NCI-H345 (cell line): ENCODE measurements around the gene DAAM1.
A peak's percentile ranks its signal among the peaks of the same experiment; 100 is the strongest.

ENCODE experiments used
- DNase-seq: peaks from one replicate; lab custom pipeline; 2025; lab: John Stamatoyannopoulos, UW

DAAM1 gene

DNA sequence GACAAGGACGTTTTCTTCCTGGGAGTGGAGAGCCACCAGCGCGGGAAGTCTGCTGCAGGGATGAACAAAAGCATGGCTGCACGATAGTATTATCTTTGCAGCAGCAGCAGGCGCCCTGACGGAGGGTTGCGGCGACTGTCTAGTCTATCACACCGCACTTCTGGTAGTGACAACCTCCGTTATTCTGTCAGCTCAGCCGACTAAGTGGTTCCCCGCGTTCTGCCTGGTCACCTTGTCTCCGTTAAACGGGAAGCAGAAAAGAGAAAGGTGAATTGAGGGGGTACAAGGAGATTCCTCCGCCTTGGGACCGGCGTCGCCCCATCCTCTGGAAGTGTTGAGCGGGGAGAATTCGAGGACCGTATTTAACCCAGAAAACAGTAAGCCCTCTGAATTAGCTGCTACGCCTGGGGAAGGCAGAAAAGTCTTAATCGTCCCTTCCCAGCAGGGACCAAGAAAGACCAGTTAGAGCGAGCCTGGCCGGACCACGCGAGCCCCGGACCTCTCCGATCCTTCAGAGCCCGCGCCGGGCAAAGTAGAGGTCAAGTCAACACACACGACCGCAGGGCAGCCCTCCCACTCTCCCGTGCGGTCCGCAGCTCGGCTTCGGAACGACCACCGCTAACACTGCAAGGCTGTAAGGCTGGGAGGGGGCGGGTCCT lies 536 bp upstream of the DAAM1 start:
- DNase-seq, result peak; percentile 71

GRCh38 chr14:59189091-59189785 lies 771 bp downstream of the DAAM1 start:
- peak; percentile 39 for DNase-seq

DNA sequence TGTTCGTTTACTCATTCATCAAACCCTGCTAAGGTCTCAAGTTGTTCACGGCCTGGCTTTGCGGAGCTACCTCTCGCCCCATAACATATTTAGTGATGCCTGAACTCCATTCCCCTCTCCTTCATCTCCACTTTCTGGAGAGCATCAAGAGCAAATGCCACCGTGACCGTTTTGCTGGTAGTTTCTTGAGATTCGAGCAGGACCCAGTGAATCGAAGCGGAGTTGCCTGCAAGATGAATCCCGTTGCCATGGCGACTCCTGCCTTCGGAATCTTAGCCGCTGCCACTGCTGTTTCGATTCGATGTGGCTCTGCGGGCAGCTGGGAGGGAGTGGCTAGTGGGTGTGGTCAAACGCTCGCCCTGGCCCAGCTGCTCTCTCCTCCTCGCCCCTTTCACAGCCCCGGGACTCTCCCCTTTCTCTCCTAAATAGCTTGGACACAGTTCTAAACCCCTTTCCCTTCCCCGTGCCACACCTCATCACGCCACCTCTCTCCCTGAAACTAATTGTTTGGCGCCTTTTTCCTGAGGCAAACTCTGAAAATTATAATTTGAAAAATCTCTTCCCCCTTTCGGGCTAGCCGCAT lies 1.4 kb downstream of the DAAM1 start:
- DNase-seq, result peak; percentile 92

GRCh38 chr14:59190372-59190771 lies 1.9 kb downstream of the DAAM1 start:
- no peak for DNase-seq

DNA sequence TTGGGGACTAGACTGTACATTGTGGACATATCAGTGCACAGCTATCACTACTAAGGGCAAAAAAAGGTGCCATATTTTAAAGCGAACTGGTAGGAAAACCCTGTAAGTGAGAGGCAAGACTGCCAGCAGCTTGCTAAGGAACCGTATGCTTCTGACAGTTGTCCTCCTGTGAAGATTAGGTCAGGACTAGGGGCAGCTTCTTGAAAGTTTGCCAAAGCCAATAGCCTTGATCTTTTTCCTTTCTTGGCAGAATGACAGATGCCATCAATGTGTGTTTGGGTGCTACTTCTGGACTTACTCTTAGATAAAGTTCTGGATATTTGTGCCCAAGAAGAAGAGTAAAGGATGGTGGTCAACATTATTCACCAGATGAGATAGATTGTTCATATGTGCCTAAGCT lies 7.4 kb downstream of the DAAM1 start:
- DNase-seq, result no peak

DNA sequence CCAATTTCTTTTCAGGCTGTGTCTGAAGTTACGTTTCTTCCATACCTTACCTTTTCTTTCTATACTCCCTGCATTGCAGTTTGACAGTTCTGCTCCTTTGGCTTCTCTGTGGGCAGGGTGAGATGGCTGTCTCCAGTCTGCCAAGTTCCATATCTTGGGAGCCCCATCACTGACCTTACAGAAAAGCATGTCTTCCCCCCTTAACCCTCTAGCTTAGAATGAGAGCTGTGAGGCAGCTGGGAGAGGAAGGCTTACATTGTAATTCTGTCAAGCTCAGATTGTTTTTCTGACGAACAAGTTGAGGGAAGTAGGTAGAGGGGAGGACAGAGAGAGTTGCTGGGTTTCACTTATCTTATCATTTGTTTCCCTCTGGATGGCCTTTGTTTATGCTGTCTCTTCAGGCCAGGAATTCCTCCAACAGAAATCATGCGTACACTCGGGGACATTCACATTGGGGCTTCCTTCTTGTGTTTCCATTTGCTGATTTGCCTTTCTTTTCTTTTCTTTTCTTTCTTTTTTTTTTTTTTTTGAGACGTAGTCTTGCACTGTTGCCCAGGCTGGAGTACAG lies 9.3 kb downstream of the DAAM1 start:
- no peak for DNase-seq

- DNase-seq, result no peak
Measured at GRCh38 chr14:59199205-59199604, 10.7 kb downstream of the DAAM1 start.

- DNase-seq, result no peak
Measured at GRCh38 chr14:59199614-59200013, 11.1 kb downstream of the DAAM1 start.

- no peak for DNase-seq
Measured at GRCh38 chr14:59200195-59200594, 11.7 kb downstream of the DAAM1 start.

DNA sequence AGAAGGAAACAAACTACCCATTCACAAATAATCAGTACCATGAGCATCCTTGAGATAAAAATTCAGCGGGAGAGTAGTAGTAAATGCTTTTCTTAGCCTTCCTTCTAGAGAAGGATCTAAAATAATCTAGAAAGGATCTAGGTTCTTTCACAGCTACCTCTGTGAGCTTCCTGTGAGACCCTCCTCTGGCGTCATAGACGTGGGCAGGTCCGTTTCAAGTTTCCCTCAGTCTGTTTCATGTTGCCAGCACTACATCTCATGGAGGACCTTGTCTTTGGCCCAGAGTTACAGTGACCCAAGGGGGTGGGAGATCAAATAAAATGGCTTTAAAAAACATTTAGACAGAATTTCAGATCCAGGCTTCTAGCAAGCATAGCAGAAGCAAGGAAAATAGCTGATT lies 13.6 kb downstream of the DAAM1 start:
- no peak for DNase-seq

- DNase-seq, result no peak
Measured at GRCh38 chr14:59204305-59204704, 15.8 kb downstream of the DAAM1 start.

GRCh38 chr14:59206892-59207291 lies 18.4 kb downstream of the DAAM1 start:
- DNase-seq, result no peak

GRCh38 chr14:59207506-59207933 lies 19.1 kb downstream of the DAAM1 start:
- no peak for DNase-seq

DNA sequence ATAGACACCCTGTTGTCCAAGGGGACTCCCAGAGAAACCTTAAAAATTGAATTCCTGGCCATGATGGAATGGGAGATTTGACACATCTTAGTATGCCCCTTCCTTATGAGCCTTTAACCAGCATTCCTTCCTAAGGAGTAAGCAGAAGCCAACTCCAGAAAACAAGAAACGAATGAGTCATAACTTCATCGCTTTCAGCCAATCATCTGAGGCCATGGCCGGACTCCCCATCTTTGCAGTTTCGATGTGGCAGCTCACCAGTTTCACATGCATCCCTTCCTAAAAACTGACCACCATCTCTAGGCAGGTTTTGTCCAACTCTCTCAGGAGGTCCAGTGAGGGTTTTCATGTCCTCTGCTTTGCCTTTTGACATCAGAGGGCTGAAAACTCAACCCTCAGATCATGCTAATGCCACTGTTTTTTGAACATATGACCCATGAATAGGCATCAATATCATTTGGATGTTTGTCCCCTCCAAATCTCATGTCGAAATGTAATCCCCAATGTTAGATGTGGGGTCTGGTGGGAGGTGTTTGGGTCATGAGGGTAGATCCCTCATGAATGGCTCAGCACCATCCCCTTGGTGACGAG lies 19.9 kb downstream of the DAAM1 start:
- DNase-seq, result no peak

DNA sequence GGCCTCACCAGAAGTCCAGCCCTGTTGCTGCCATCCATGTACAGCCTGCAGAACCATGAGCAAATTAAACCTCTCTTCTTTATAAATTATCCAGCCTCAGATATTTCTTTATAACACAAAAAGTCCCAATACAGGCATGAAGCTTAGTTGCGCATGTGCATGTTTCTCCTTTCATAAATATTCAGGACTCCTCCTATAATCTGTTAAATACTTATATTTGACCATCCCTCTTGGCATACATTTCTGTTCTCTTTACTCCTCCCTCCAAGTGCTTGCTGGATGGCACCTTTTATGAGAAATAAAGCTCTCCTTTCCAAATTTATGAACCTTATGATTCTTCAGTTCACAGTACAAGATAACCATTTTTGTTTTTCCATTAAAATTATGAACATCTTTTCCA lies 20.5 kb downstream of the DAAM1 start:
- DNase-seq, result no peak

GRCh38 chr14:59210621-59211020 lies 22.2 kb downstream of the DAAM1 start:
- DNase-seq, result no peak

GRCh38 chr14:59213368-59214315 lies 25.2 kb downstream of the DAAM1 start:
- peak; percentile 55 for DNase-seq

DNA sequence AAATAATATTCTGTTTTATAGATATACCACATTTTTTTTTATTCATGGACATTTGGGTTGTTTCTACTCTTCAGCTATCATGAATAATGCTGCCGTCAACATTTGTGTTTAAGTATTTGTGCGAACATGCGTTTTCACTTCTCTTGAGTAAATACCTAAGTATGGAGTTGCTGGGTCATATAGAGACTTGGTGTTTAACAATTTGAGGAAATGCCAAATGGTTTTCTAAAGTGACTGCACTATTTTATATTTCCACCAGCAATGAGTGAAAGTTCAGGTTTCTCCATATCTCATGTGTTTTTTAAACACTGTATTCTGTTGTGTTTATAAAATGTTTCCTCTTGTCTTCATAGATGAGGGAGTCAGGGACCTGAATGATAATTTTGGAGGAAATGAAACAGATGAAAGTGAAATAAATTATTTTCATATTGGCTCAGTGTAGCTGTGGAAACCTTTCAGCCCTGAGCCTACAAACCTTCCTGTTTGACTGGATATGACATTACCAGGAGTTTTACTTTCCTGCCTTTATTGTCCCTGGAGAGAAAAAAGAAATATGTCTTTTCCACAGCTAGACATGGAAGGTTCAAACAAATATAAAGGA lies 26.3 kb downstream of the DAAM1 start:
- DNase-seq, result no peak

GRCh38 chr14:59215322-59215721 lies 26.9 kb downstream of the DAAM1 start:
- no peak for DNase-seq

GRCh38 chr14:59215757-59216156 lies 27.3 kb downstream of the DAAM1 start:
- no peak for DNase-seq

DNA sequence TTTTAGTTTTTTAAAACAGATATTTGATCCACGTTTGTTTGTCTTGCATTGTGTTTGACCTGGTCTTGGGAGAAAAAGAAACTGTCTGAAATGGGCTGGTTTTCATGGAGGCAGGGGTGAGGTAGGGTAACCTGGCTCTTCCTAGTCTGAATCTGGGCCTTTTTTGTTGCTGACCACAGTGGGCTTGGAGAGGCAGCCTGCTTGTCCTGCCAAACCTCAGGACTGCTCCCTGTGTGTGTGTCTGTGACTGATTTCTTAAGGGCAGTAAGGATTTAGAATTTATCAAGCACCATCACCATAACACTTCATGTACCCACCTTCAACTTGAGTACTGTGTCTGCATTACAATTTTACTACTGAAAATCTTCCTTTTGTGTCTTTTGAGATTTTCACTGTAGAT lies 28.5 kb downstream of the DAAM1 start:
- no peak for DNase-seq
